ENCODE results near the gene RXFP2.

RXFP2 gene

GRCh38 chr13:31739226-31739625, at the start of gene RXFP2:
RXFP2 (plus strand) TSS chr13:31739526; CDS start chr13:31739613, 87 bp downstream.
- Mint-ChIP-seq H3K4me3 (no peak within 1 kb of the TSS), H3K27ac (no peak within 1 kb of the TSS), H3K36me3 (no peaks in the 10 kb centered on the region), H3K4me1 (peaks cover 6% of the 10 kb centered on the region), H3K9me3 (no peaks in the 10 kb centered on the region)
- DNase-seq (ENCODE audit: low spot score in 2 of 2) (no peak), ATAC-seq (no peak)

GRCh38 chr13:31697290-31697689, 42.0 kb upstream of the RXFP2 start:
- DNase-seq (ENCODE audit: low spot score in 2 of 2) (no peak), ATAC-seq (no peak)
- no peak overlapping the region for H3K4me3 Mint-ChIP-seq
- no peaks in the 10 kb centered on the region for H3K36me3 Mint-ChIP-seq
- H3K4me1 Mint-ChIP-seq: no peaks in the 10 kb centered on the region
- no peak overlapping the region for H3K27ac Mint-ChIP-seq
- H3K9me3 Mint-ChIP-seq: peaks cover 6% of the 10 kb centered on the region

- Mint-ChIP-seq H3K9me3 (peaks cover 3% of the 10 kb centered on the region), H3K4me3 (no peak overlapping the region), H3K4me1 (no peaks in the 10 kb centered on the region), H3K36me3 (no peaks in the 10 kb centered on the region), H3K27ac (no peak overlapping the region)
- ATAC-seq (no peak), DNase-seq (ENCODE audit: low spot score in 2 of 2) (no peak)
Measured at GRCh38 chr13:31699650-31700049, 39.7 kb upstream of the RXFP2 start.

- Mint-ChIP-seq H3K36me3 (no peaks in the 10 kb centered on the region), H3K4me1 (no peaks in the 10 kb centered on the region), H3K9me3 (no peaks in the 10 kb centered on the region), H3K27ac (no peak overlapping the region), H3K4me3 (no peak overlapping the region)
- ATAC-seq (no peak), DNase-seq (ENCODE audit: low spot score in 2 of 2) (no peak)
Measured at GRCh38 chr13:31703780-31704179, 35.5 kb upstream of the RXFP2 start.

- DNase-seq (ENCODE audit: low spot score in 2 of 2) (no peak), ATAC-seq (no peak)
- Mint-ChIP-seq H3K4me1 (no peaks in the 10 kb centered on the region), H3K9me3 (no peaks in the 10 kb centered on the region), H3K36me3 (no peaks in the 10 kb centered on the region), H3K27ac (no peak overlapping the region), H3K4me3 (no peak overlapping the region)
Measured at GRCh38 chr13:31706105-31706504, 33.2 kb upstream of the RXFP2 start.

GRCh38 chr13:31717583-31717982, 21.7 kb upstream of the RXFP2 start:
- Mint-ChIP-seq H3K4me3 (no peak overlapping the region), H3K9me3 (peaks cover 2% of the 10 kb centered on the region), H3K36me3 (no peaks in the 10 kb centered on the region), H3K27ac (no peak overlapping the region), H3K4me1 (no peaks in the 10 kb centered on the region)
- ATAC-seq: no peak
- DNase-seq (ENCODE audit: low spot score in 2 of 2): no peak

- no peaks in the 10 kb centered on the region for H3K4me1 Mint-ChIP-seq
- ATAC-seq (no peak), DNase-seq (ENCODE audit: low spot score in 2 of 2) (no peak)
- no peak overlapping the region for H3K27ac Mint-ChIP-seq
- peaks cover 2% of the 10 kb centered on the region for H3K9me3 Mint-ChIP-seq
- no peaks in the 10 kb centered on the region for H3K36me3 Mint-ChIP-seq
- no peak overlapping the region for H3K4me3 Mint-ChIP-seq
Measured at GRCh38 chr13:31719214-31719613, 20.1 kb upstream of the RXFP2 start.

- no peak for ATAC-seq
- no peak overlapping the region for H3K27ac Mint-ChIP-seq
- H3K36me3 Mint-ChIP-seq: no peaks in the 10 kb centered on the region
- no peak overlapping the region for H3K4me3 Mint-ChIP-seq
- DNase-seq (ENCODE audit: low spot score in 2 of 2): no peak
- H3K4me1 Mint-ChIP-seq: no peaks in the 10 kb centered on the region
- peaks cover 2% of the 10 kb centered on the region for H3K9me3 Mint-ChIP-seq
Measured at GRCh38 chr13:31722673-31723072, 16.7 kb upstream of the RXFP2 start.

GRCh38 chr13:31725841-31726240, 13.5 kb upstream of the RXFP2 start:
- Mint-ChIP-seq H3K27ac (no peak overlapping the region), H3K4me1 (no peaks in the 10 kb centered on the region), H3K9me3 (peaks cover 2% of the 10 kb centered on the region), H3K4me3 (no peak overlapping the region), H3K36me3 (no peaks in the 10 kb centered on the region)
- DNase-seq (ENCODE audit: low spot score in 2 of 2): no peak
- no peak for ATAC-seq

- DNase-seq (ENCODE audit: low spot score in 2 of 2) (no peak), ATAC-seq (no peak)
- Mint-ChIP-seq H3K9me3 (no peaks in the 10 kb centered on the region), H3K4me1 (peaks cover 5% of the 10 kb centered on the region), H3K4me3 (no peak overlapping the region), H3K27ac (no peak overlapping the region), H3K36me3 (no peaks in the 10 kb centered on the region)
Measured at GRCh38 chr13:31731921-31732320, 7.4 kb upstream of the RXFP2 start.

GRCh38 chr13:31733066-31733465, 6.3 kb upstream of the RXFP2 start:
- H3K27ac Mint-ChIP-seq: no peak overlapping the region
- H3K9me3 Mint-ChIP-seq: no peaks in the 10 kb centered on the region
- no peak overlapping the region for H3K4me3 Mint-ChIP-seq
- no peak for DNase-seq (ENCODE audit: low spot score in 2 of 2)
- ATAC-seq: no peak
- H3K4me1 Mint-ChIP-seq: peaks cover 5% of the 10 kb centered on the region
- no peaks in the 10 kb centered on the region for H3K36me3 Mint-ChIP-seq

- no peak for ATAC-seq
- no peaks in the 10 kb centered on the region for H3K36me3 Mint-ChIP-seq
- H3K27ac Mint-ChIP-seq: no peak overlapping the region
- H3K4me3 Mint-ChIP-seq: no peak overlapping the region
- no peak for DNase-seq (ENCODE audit: low spot score in 2 of 2)
- H3K4me1 Mint-ChIP-seq: peaks cover 5% of the 10 kb centered on the region
- no peaks in the 10 kb centered on the region for H3K9me3 Mint-ChIP-seq
Measured at GRCh38 chr13:31733647-31734046, 5.7 kb upstream of the RXFP2 start.

GRCh38 chr13:31742097-31742734, 2.9 kb downstream of the RXFP2 start:
- Mint-ChIP-seq H3K27ac (peak overlapping the region; percentile 4), H3K36me3 (no peaks in the 10 kb centered on the region), H3K9me3 (no peaks in the 10 kb centered on the region), H3K4me3 (no peak overlapping the region), H3K4me1 (peaks cover 6% of the 10 kb centered on the region)
- ATAC-seq (peak; percentile 75), DNase-seq (ENCODE audit: low spot score in 2 of 2) (peak; percentile 54 to 77)

- ATAC-seq (no peak), DNase-seq (ENCODE audit: low spot score in 2 of 2) (no peak)
- H3K9me3 Mint-ChIP-seq: no peaks in the 10 kb centered on the region
- no peak overlapping the region for H3K4me3 Mint-ChIP-seq
- no peak overlapping the region for H3K27ac Mint-ChIP-seq
- peaks cover 2% of the 10 kb centered on the region for H3K4me1 Mint-ChIP-seq
- H3K36me3 Mint-ChIP-seq: no peaks in the 10 kb centered on the region
Measured at GRCh38 chr13:31747291-31747690, 8.0 kb downstream of the RXFP2 start.

- no peak for DNase-seq (ENCODE audit: low spot score in 2 of 2)
- Mint-ChIP-seq H3K4me1 (no peaks in the 10 kb centered on the region), H3K27ac (no peak overlapping the region), H3K9me3 (no peaks in the 10 kb centered on the region), H3K36me3 (no peaks in the 10 kb centered on the region), H3K4me3 (no peak overlapping the region)
- ATAC-seq: no peak
Measured at GRCh38 chr13:31747966-31748365, 8.6 kb downstream of the RXFP2 start.

- ATAC-seq: no peak
- H3K27ac Mint-ChIP-seq: no peak overlapping the region
- H3K4me1 Mint-ChIP-seq: no peaks in the 10 kb centered on the region
- no peak overlapping the region for H3K4me3 Mint-ChIP-seq
- DNase-seq (ENCODE audit: low spot score in 2 of 2): no peak
- H3K36me3 Mint-ChIP-seq: no peaks in the 10 kb centered on the region
- no peaks in the 10 kb centered on the region for H3K9me3 Mint-ChIP-seq
Measured at GRCh38 chr13:31749929-31750328, 10.6 kb downstream of the RXFP2 start.

GRCh38 chr13:31755211-31755610, 15.9 kb downstream of the RXFP2 start:
- DNase-seq (ENCODE audit: low spot score in 2 of 2) (no peak), ATAC-seq (no peak)
- Mint-ChIP-seq H3K4me3 (no peak overlapping the region), H3K36me3 (no peaks in the 10 kb centered on the region), H3K27ac (no peak overlapping the region), H3K4me1 (no peaks in the 10 kb centered on the region), H3K9me3 (no peaks in the 10 kb centered on the region)
